C4-2B (cell line): ENCODE data around the gene IL12RB2.

Source experiments
- CTCF ChIP-seq: fragments of 450-650 bp; conservative IDR thresholded peaks from 2 replicates; pipeline ENCODE4 v1.5.1; 2017; ENCODE audit warnings: mild to moderate bottlenecking
- ZFX ChIP-seq: fragments of 450-650 bp; IDR thresholded peaks from 2 replicates; pipeline ENCODE4 v1.6.1; 2017

DNA sequence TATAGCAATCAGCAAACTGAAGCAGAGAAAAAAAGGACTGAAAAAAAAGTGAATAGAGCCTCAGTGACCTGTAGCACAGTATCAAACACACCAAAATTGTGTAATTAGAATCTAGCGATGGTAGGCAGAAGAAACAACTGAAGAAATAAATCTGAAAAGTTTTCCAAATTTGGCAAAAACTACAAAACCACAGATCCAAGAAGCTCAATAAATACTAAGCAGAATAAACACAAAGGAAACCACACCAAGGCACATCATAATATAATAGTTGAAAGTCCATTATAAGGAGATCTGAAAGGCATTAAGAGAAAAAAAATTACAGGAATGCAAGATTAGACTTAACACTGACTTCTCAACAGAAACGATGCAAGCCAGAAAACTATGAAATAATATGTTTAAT lies 7.1 kb upstream of the IL12RB2 start:
- TF ChIP-seq CTCF: no peak
- no peak for TF ChIP-seq ZFX
